ENCODE results near the gene SNX17. TPM values are rescaled to one million over a fixed set of nuclear protein-coding genes. Genes with fewer than 3 reads are reported as not detected.

The SNX17 gene
- total RNA-seq, 1 experiment from 2014 or later = 60.6 TPM

- Histone ChIP-seq H3K9me2 (ENCODE audit: insufficient read depth) (no peaks in the 10 kb centered on the region), H3K4me2 (no peak overlapping the region), H3K79me2 (ENCODE audit: low read depth) (peaks cover 26% of the 10 kb centered on the region), H4K20me1 (ENCODE audit: insufficient read depth) (peaks cover 12% of the 10 kb centered on the region), H3K9me3 (ENCODE audit: insufficient read depth, low read depth) (no peaks in the 10 kb centered on the region), H2AFZ (no peak overlapping the region), H3K27ac (no peak overlapping the region), H3F3A (ENCODE audit: insufficient read depth, low read depth) (peaks cover 36% of the 10 kb centered on the region; the same call in 1 of the 2 replicates), H3K27me3 (ENCODE audit: insufficient read depth, low read depth) (no peaks in the 10 kb centered on the region), H3K36me3 (ENCODE audit: low read depth) (0 out of 2 replicates have a peak, but pooled peaks cover 16% of the 10 kb centered on the region), H3K4me1 (replicated peaks; ENCODE audit: insufficient read depth) (peaks cover 18% of the 10 kb centered on the region), H3K4me3 (no peak overlapping the region)
- ChIA-PET CTCF (no interaction called here), POLR2A (ENCODE audit: unreplicated experiment) (no interaction called here)
- TF ChIP-seq CTCF (conservative IDR thresholded peaks at IDR 0.05) (no peak), EZH2 (IDR thresholded peaks at IDR 0.05; ENCODE audit: low read depth) (no peak)
- intact Hi-C loops (cut with micrococcal nuclease; ENCODE audit: unreplicated experiment) = no loop called here
- no TSS peak for BruUV-seq (replicated peaks)
- no peak for DNase-seq
Observed at GRCh38 chr2:27375513-27376099, 5.2 kb downstream of the SNX17 start.

GRCh38 chr2:27376151-27376865, 5.9 kb downstream of the SNX17 start:
- ChIA-PET POLR2A (ENCODE audit: unreplicated experiment) (no interaction called here), CTCF (no interaction called here)
- intact Hi-C loops (cut with micrococcal nuclease; ENCODE audit: unreplicated experiment) = no loop called here
- Histone ChIP-seq H3K4me2 (no peak overlapping the region), H3K27me3 (ENCODE audit: insufficient read depth, low read depth) (no peaks in the 10 kb centered on the region), H3K9me3 (ENCODE audit: insufficient read depth, low read depth) (no peaks in the 10 kb centered on the region), H3K27ac (no peak overlapping the region), H3K9me2 (ENCODE audit: insufficient read depth) (no peaks in the 10 kb centered on the region), H3F3A (ENCODE audit: insufficient read depth, low read depth) (peaks cover 42% of the 10 kb centered on the region), H4K20me1 (ENCODE audit: insufficient read depth) (peaks cover 12% of the 10 kb centered on the region), H2AFZ (no peak overlapping the region), H3K79me2 (ENCODE audit: low read depth) (peaks cover 20% of the 10 kb centered on the region), H3K4me1 (replicated peaks; ENCODE audit: insufficient read depth) (peaks cover 17% of the 10 kb centered on the region), H3K4me3 (no peak overlapping the region), H3K36me3 (ENCODE audit: low read depth) (0 out of 2 replicates have a peak, but pooled peaks cover 16% of the 10 kb centered on the region)
- TF ChIP-seq CTCF (conservative IDR thresholded peaks at IDR 0.05) = no peak
- no peak for TF ChIP-seq EZH2 (IDR thresholded peaks at IDR 0.05; ENCODE audit: low read depth)
- no TSS peak for BruUV-seq (replicated peaks)
- DNase-seq = no peak

GRCh38 chr2:27376866-27377617, 6.6 kb downstream of the SNX17 start:
- H3K36me3 ChIP-seq (ENCODE audit: low read depth) = 0 out of 2 replicates have a peak, but pooled peaks cover 16% of the 10 kb centered on the region
- no TSS peak for BruUV-seq (replicated peaks)
- POLR2A ChIA-PET (ENCODE audit: unreplicated experiment) = no interaction called here

More at GRCh38 chr2:27376866-27377617, 6.6 kb downstream of the SNX17 start:
- intact Hi-C loops (cut with micrococcal nuclease; ENCODE audit: unreplicated experiment) = no loop called here
- no peak for TF ChIP-seq CTCF (conservative IDR thresholded peaks at IDR 0.05)
- no peak for TF ChIP-seq EZH2 (IDR thresholded peaks at IDR 0.05; ENCODE audit: low read depth)
- H3K4me1 ChIP-seq (replicated peaks; ENCODE audit: insufficient read depth) = peaks cover 10% of the 10 kb centered on the region
- no peaks in the 10 kb centered on the region for H3K9me2 ChIP-seq (ENCODE audit: insufficient read depth)
- peaks cover 50% of the 10 kb centered on the region for H3F3A ChIP-seq (ENCODE audit: insufficient read depth, low read depth)
- no peak for DNase-seq
- no peak overlapping the region for H2AFZ ChIP-seq
- no peaks in the 10 kb centered on the region for H3K27me3 ChIP-seq (ENCODE audit: insufficient read depth, low read depth)
- H3K4me3 ChIP-seq = no peak overlapping the region
- H3K9me3 ChIP-seq (ENCODE audit: insufficient read depth, low read depth) = no peaks in the 10 kb centered on the region
- peaks cover 12% of the 10 kb centered on the region for H3K79me2 ChIP-seq (ENCODE audit: low read depth)
- CTCF ChIA-PET = no interaction called here
- no peak overlapping the region for H3K27ac ChIP-seq
- no peak overlapping the region for H3K4me2 ChIP-seq
- 0 out of 2 replicates have a peak, but pooled peaks cover 7% of the 10 kb centered on the region for H4K20me1 ChIP-seq (ENCODE audit: insufficient read depth)
